Fibroblast of lung (primary cell): ENCODE results near the gene CMSS1.

Experiments used
- CTCF ChIP-seq, 2 donors: IDR thresholded peaks in 1 of 2; conservative IDR thresholded peaks in 1 of 2; 1 replicate in 1 of 2; 2 replicates in 1 of 2; pipeline ENCODE4 v1.5.1; 2011 to 2012; ENCODE audit warnings: low read length in 2 of 2, control low read depth in 1 of 2, inconsistent platforms in 1 of 2, low read depth in 1 of 2, mild to moderate bottlenecking in 1 of 2
- EZH2 ChIP-seq: IDR thresholded peaks from 2 replicates; pipeline ENCODE4 v1.5.1; 2012; ENCODE audit warnings: low read length, control low read depth, mild to moderate bottlenecking; ENCODE audit errors: missing control alignments

DNA sequence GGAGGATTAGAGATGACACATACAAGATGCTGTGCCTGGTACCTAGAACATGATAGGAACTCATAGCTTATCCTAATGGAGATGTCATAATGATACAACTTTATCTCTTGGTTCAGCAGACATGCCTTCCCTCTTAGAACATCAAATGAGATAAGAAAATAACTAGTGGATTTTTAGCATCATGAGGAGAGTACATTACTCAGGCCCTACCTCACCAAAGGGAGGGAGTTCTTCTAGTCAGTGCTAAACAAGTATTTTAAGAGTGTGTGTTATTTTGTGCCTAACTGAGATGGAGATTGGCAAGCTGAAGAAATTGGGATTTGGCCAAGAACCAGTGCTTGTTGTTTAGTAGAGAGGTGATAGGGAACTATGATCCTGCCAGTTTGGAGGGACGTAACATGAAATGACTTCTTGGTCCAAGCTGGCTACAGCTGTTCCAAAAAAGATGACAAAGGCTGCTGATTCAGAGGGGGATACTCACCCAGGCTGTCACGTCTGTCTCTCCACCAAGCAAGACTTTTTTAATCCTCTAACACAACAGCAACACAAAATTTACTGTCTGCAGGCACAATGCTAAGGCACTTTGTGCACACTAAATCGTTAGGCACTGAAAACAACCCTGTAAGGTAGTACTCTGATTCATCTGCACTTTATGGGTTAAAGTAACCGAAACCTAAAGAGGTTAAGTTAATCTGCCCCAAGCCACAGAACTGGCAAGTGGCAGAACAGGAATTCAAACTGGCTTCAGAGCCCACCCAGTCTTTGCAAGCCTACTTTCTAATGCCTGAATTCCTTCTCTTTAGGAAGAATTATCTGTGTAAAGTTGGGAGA lies 126.5 kb downstream of the CMSS1 start:
- TF ChIP-seq CTCF (conservative IDR thresholded peaks at IDR 0.05 in 1 of 2, IDR thresholded peaks at IDR 0.05 in 1 of 2; ENCODE audit: low read depth in 1 of 2, low read length in 2 of 2) (no peak), EZH2 (no peak)
